Hepatocyte (in vitro differentiated cells): ENCODE measurements around the gene ABR. TPM values are rescaled to one million over a fixed set of nuclear protein-coding genes. Genes with fewer than 3 reads are reported as not detected.

Experiments
- DNase-seq: peaks from one replicate; pipeline ENCODE4 v3.0.0-alpha.2; 2016; ENCODE audit warnings: low spot score
- H2AFZ ChIP-seq: fragments of 200-600 bp; sonication (generic); 2 replicates; pipeline ENCODE4 v1.6.0; 2016; ENCODE audit warnings: antibody characterized with exemption, mild to moderate bottlenecking
- H3K27ac ChIP-seq: fragments of 200-600 bp; sonication (generic); 2 replicates; pipeline ENCODE4 v1.5.1; 2016; ENCODE audit warnings: mild to moderate bottlenecking
- H3K27me3 ChIP-seq: fragments of 200-600 bp; sonication (generic); 2 replicates; pipeline ENCODE4 v1.6.1; 2016
- H3K36me3 ChIP-seq: fragments of 200-600 bp; sonication (generic); replicated peaks from 2 replicates; pipeline ENCODE4 v1.5.1; 2016; ENCODE audit warnings: low read depth; ENCODE audit not compliant: insufficient read depth
- H3K4me1 ChIP-seq: fragments of 200-600 bp; sonication (generic); 2 replicates; pipeline ENCODE4 v1.5.1; 2016; ENCODE audit warnings: mild to moderate bottlenecking, moderate library complexity; ENCODE audit not compliant: insufficient read depth
- H3K4me2 ChIP-seq: fragments of 200-600 bp; sonication (generic); 2 replicates; pipeline ENCODE4 v1.6.0; 2016
- H3K4me3 ChIP-seq: fragments of 200-600 bp; sonication (generic); 2 replicates; pipeline ENCODE4 v1.5.1; 2016; ENCODE audit warnings: mild to moderate bottlenecking
- H3K79me2 ChIP-seq: fragments of 200-600 bp; sonication (generic); 2 replicates; pipeline ENCODE4 v1.6.0; 2017; ENCODE audit warnings: mild to moderate bottlenecking
- H3K9me2 ChIP-seq: fragments of 200-600 bp; sonication (generic); replicated peaks from 2 replicates; pipeline ENCODE4 v1.6.0; 2017; ENCODE audit warnings: mild to moderate bottlenecking; ENCODE audit not compliant: insufficient read depth
- H3K9me3 ChIP-seq: fragments of 200-600 bp; sonication (generic); 2 replicates; pipeline ENCODE4 v1.5.1; 2016; ENCODE audit warnings: low read depth, mild to moderate bottlenecking
- H4K20me1 ChIP-seq: fragments of 200-600 bp; sonication (generic); 2 replicates; pipeline ENCODE4 v1.6.0; 2016; ENCODE audit warnings: mild to moderate bottlenecking; ENCODE audit not compliant: insufficient read depth, poor library complexity, severe bottlenecking
- CTCF ChIP-seq: fragments of 200-600 bp; sonication (generic); IDR thresholded peaks from 2 replicates; pipeline ENCODE4 v1.5.1; 2016; ENCODE audit warnings: antibody characterized with exemption, mild to moderate bottlenecking; ENCODE audit not compliant: poor library complexity
- EZH2 ChIP-seq: fragments of 200-600 bp; sonication (generic); IDR thresholded peaks from 2 replicates; pipeline ENCODE4 v1.6.1; 2016; ENCODE audit warnings: antibody characterized with exemption, mild to moderate bottlenecking, borderline replicate concordance
- EZH2phosphoT487 ChIP-seq: fragments of 200-600 bp; sonication (generic); IDR thresholded peaks from one replicate; pipeline ENCODE4 v1.6.1; 2018; ENCODE audit warnings: antibody characterized with exemption, mild to moderate bottlenecking, low read depth, moderate library complexity; ENCODE audit not compliant: unreplicated experiment, severe bottlenecking
- WGBS: methylation state at CpG from one replicate; pipeline ENCODE4 v1.1.6; 2016; ENCODE audit warnings: low lambda C conversion rate; ENCODE audit errors: missing lambda C conversion rate; 5-methylcytosine and 5-hydroxymethylcytosine counted together
- polyA plus RNA-seq: library from polyadenylated mRNA; unstranded; fragments of >200 nt; fragmentation: Nextera tagmentation; extraction: Ambion mirVana; gene quantifications from 2 replicates; pipeline ENCODE4 v1.2.1, GENCODE V29; 2016
- total RNA-seq: library from RNA; depleted of rRNA; stranded (reverse); fragments of >200 nt; gene quantifications from 2 replicates; pipeline ENCODE4 v1.2.3, GENCODE V29; 2014

ABR gene
- total and polyA plus RNA-seq, 2 experiments from 2014 or later = 26.8 to 51.5 TPM

- H3K4me3 ChIP-seq = no peak overlapping the region
- H3K9me3 ChIP-seq = no peaks in the 10 kb centered on the region
- no peaks in the 10 kb centered on the region for H3K36me3 ChIP-seq
- H3K9me2 ChIP-seq = no peaks in the 10 kb centered on the region
- no peak overlapping the region for H3K4me2 ChIP-seq
- peaks cover 11% of the 10 kb centered on the region for H3K4me1 ChIP-seq
- no peaks in the 10 kb centered on the region for H3K27me3 ChIP-seq
- WGBS = 85% methylated on average over 31 of the region's 31 CpGs
- TF ChIP-seq EZH2phosphoT487 (no peak), CTCF (no peak), EZH2 (no peak)
- no peak overlapping the region for H3K27ac ChIP-seq
- H2AFZ ChIP-seq = no peak overlapping the region
- no peak for DNase-seq
- H3K79me2 ChIP-seq = no peaks in the 10 kb centered on the region
- H4K20me1 ChIP-seq = no peaks in the 10 kb centered on the region
These were observed 13.3 kb upstream of the ABR start for GRCh38 chr17:1192911-1193699.

GRCh38 chr17:1190751-1191331 lies 11.1 kb upstream of the ABR start:
- no peak overlapping the region for H3K4me2 ChIP-seq
- no peaks in the 10 kb centered on the region for H3K27me3 ChIP-seq
- no peaks in the 10 kb centered on the region for H3K36me3 ChIP-seq
- peak; percentile 29 for DNase-seq
- no peaks in the 10 kb centered on the region for H4K20me1 ChIP-seq
- no peaks in the 10 kb centered on the region for H3K9me2 ChIP-seq
- 83% methylated on average over 25 of the region's 25 CpGs for WGBS
- no peak overlapping the region for H2AFZ ChIP-seq
- H3K27ac ChIP-seq = no peak overlapping the region
- H3K4me3 ChIP-seq = no peak overlapping the region
- H3K4me1 ChIP-seq = no peaks in the 10 kb centered on the region
- H3K9me3 ChIP-seq = no peaks in the 10 kb centered on the region
- no peak for TF ChIP-seq CTCF
- TF ChIP-seq EZH2 = no peak
- H3K79me2 ChIP-seq = no peaks in the 10 kb centered on the region

- no peak overlapping the region for H3K4me2 ChIP-seq
- no peaks in the 10 kb centered on the region for H3K79me2 ChIP-seq
- no peaks in the 10 kb centered on the region for H3K36me3 ChIP-seq
- H2AFZ ChIP-seq = no peak overlapping the region
- no peak overlapping the region for H3K4me3 ChIP-seq
- H3K9me3 ChIP-seq = no peaks in the 10 kb centered on the region
- TF ChIP-seq EZH2 = no peak
- TF ChIP-seq CTCF = no peak
- no peak for TF ChIP-seq EZH2phosphoT487
- H4K20me1 ChIP-seq = no peaks in the 10 kb centered on the region
- 86% methylated on average over 20 of the region's 20 CpGs for WGBS
- no peaks in the 10 kb centered on the region for H3K27me3 ChIP-seq
- H3K9me2 ChIP-seq = no peaks in the 10 kb centered on the region
- H3K4me1 ChIP-seq = no peaks in the 10 kb centered on the region
- no peak for DNase-seq
- no peak overlapping the region for H3K27ac ChIP-seq
These were observed 9.2 kb upstream of the ABR start for GRCh38 chr17:1188812-1189504.
